ENCODE results near the gene KDM3A.

GRCh38 chr2:86476092-86476491 lies 34.9 kb downstream of the KDM3A start:
- TF ChIP-seq, protein P1, sequence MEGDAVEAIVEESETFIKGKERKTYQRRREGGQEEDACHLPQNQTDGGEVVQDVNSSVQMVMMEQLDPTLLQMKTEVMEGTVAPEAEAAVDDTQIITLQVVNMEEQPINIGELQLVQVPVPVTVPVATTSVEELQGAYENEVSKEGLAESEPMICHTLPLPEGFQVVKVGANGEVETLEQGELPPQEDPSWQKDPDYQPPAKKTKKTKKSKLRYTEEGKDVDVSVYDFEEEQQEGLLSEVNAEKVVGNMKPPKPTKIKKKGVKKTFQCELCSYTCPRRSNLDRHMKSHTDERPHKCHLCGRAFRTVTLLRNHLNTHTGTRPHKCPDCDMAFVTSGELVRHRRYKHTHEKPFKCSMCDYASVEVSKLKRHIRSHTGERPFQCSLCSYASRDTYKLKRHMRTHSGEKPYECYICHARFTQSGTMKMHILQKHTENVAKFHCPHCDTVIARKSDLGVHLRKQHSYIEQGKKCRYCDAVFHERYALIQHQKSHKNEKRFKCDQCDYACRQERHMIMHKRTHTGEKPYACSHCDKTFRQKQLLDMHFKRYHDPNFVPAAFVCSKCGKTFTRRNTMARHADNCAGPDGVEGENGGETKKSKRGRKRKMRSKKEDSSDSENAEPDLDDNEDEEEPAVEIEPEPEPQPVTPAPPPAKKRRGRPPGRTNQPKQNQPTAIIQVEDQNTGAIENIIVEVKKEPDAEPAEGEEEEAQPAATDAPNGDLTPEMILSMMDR (IDR thresholded peaks at IDR 0.05): no peak
- TF ChIP-seq POLR2AphosphoS5 (IDR thresholded peaks at IDR 0.05): no peak
- no peak for TF ChIP-seq POLR2A (IDR thresholded peaks at IDR 0.05)

Data from sigmoid colon (tissue), 4 donors.